Left ventricle myocardium inferior (tissue), 1 donor: ENCODE results near the gene SERPINB6. TPM values are rescaled to one million over a fixed set of nuclear protein-coding genes. Genes with fewer than 3 reads are reported as not detected.
A peak's percentile ranks its signal among the peaks of the same experiment; 100 is the strongest.
"Not testable (repeated sequence)": the region's sequence is repeated elsewhere in the genome, so short reads cannot be mapped to it uniquely, and the experiment has no call there.

Experiments
- DNase-seq: peaks from one replicate; pipeline ENCODE4 v3.0.0-alpha.2; 2020
- H3K27ac ChIP-seq: fragments of 200-600 bp; replicated peaks from 2 replicates; pipeline ENCODE4 v1.8.0; 2021
- H3K27me3 ChIP-seq: fragments of 200-600 bp; 2 replicates; pipeline ENCODE4 v1.8.0; 2021; ENCODE audit warnings: low read depth
- H3K36me3 ChIP-seq: fragments of 200-600 bp; 2 replicates; pipeline ENCODE4 v1.8.0; 2021
- H3K4me1 ChIP-seq: fragments of 200-600 bp; 2 replicates; pipeline ENCODE4 v1.8.0; 2021
- H3K4me3 ChIP-seq: fragments of 200-600 bp; 2 replicates; pipeline ENCODE4 v1.8.0; 2021; ENCODE audit warnings: mild to moderate bottlenecking, moderate library complexity
- H3K9me3 ChIP-seq: fragments of 200-600 bp; replicated peaks from 2 replicates; pipeline ENCODE4 v1.8.0; 2021
- CTCF ChIP-seq: fragments of 200-600 bp; IDR thresholded peaks from 2 replicates; pipeline ENCODE4 v1.8.0; 2021; ENCODE audit warnings: antibody characterized with exemption, mild to moderate bottlenecking, borderline replicate concordance
- intact Hi-C: fragments of 100-400 bp; cut with micrococcal nuclease; formaldehyde crosslinking; loops from one replicate; pipeline ENCODE4 v1.11.0; 2022
- total RNA-seq: library from RNA; stranded (reverse); fragmentation: NEBNext Ultra II Directional; extraction: Animal tissue kit (Norgen Biotek cat#: 25700); gene quantifications from one replicate; pipeline ENCODE4 v1.2.1, GENCODE V29; 2021
- donor health status: DM: no; HTN: yes; CAD: no; lungs with severe emphysema.

Gene SERPINB6
- total RNA-seq, 1 donor from 2014 or later, result 233 TPM

GRCh38 chr6:2977799-2978590 is 6.6 kb upstream of the SERPINB6 start:
- Histone ChIP-seq H3K27ac (no peak overlapping the region), H3K9me3 (no peaks in the 10 kb centered on the region), H3K4me3 (no peak overlapping the region), H3K4me1 (peaks cover 41% of the 10 kb centered on the region), H3K36me3 (no peaks in the 10 kb centered on the region), H3K27me3 (no peaks in the 10 kb centered on the region)
- intact Hi-C loops, result no loop called here
- TF ChIP-seq CTCF, result no peak
- no peak for DNase-seq

GRCh38 chr6:2977290-2977689 is 5.9 kb upstream of the SERPINB6 start:
- no peak overlapping the region for H3K4me3 ChIP-seq
- no peaks in the 10 kb centered on the region for H3K27me3 ChIP-seq
- no peak for TF ChIP-seq CTCF
- intact Hi-C loops, result no loop called here
- H3K4me1 ChIP-seq, result peaks cover 38% of the 10 kb centered on the region
- H3K9me3 ChIP-seq, result no peaks in the 10 kb centered on the region
- no peak for DNase-seq
- no peaks in the 10 kb centered on the region for H3K36me3 ChIP-seq
- H3K27ac ChIP-seq, result no peak overlapping the region

- Histone ChIP-seq H3K27ac (no peak overlapping the region), H3K4me3 (no peak overlapping the region)
- TF ChIP-seq CTCF, result no peak
These were observed 5.3 kb upstream of the SERPINB6 start for GRCh38 chr6:2976571-2977085.

GRCh38 chr6:2976060-2976459 is 4.7 kb upstream of the SERPINB6 start:
- no peaks in the 10 kb centered on the region for H3K36me3 ChIP-seq
- no peaks in the 10 kb centered on the region for H3K27me3 ChIP-seq
- no peak for TF ChIP-seq CTCF
- DNase-seq, result no peak
- intact Hi-C loops, result no loop called here
- H3K4me3 ChIP-seq, result no peak overlapping the region
- H3K9me3 ChIP-seq, result no peaks in the 10 kb centered on the region
- H3K4me1 ChIP-seq, result peaks cover 32% of the 10 kb centered on the region
- H3K27ac ChIP-seq, result no peak overlapping the region

More at GRCh38 chr6:2976571-2977085, 5.3 kb upstream of the SERPINB6 start:
- DNase-seq, result no peak
- no peaks in the 10 kb centered on the region for H3K27me3 ChIP-seq
- peaks cover 37% of the 10 kb centered on the region for H3K4me1 ChIP-seq
- intact Hi-C loops, result no loop called here
- no peaks in the 10 kb centered on the region for H3K36me3 ChIP-seq
- H3K9me3 ChIP-seq, result no peaks in the 10 kb centered on the region

- no peak overlapping the region for H3K4me3 ChIP-seq
- DNase-seq, result no peak
- no peaks in the 10 kb centered on the region for H3K27me3 ChIP-seq
- no peaks in the 10 kb centered on the region for H3K36me3 ChIP-seq
- intact Hi-C loops, result no loop called here
- TF ChIP-seq CTCF, result no peak
- H3K9me3 ChIP-seq, result no peaks in the 10 kb centered on the region
- H3K4me1 ChIP-seq, result peaks cover 35% of the 10 kb centered on the region
- H3K27ac ChIP-seq, result no peak overlapping the region
These were observed 2.3 kb upstream of the SERPINB6 start for GRCh38 chr6:2973676-2974075.

GRCh38 chr6:2973180-2973579 is 1.8 kb upstream of the SERPINB6 start:
- DNase-seq, H3K9me3 ChIP-seq, H3K36me3 ChIP-seq, H3K4me3 ChIP-seq, H3K27me3 ChIP-seq, intact Hi-C loops: not testable (repeated sequence)
- H3K4me1 ChIP-seq, result peaks cover 35% of the 10 kb centered on the region
- H3K27ac ChIP-seq, result peak overlapping the region; percentile 95

- H3K9me3 ChIP-seq, DNase-seq, H3K36me3 ChIP-seq, H3K4me3 ChIP-seq, intact Hi-C loops, H3K27me3 ChIP-seq: not testable (repeated sequence)
- Histone ChIP-seq H3K27ac (peak overlapping the region; percentile 95), H3K4me1 (peaks cover 36% of the 10 kb centered on the region)
These were observed 1.3 kb upstream of the SERPINB6 start for GRCh38 chr6:2972685-2973084.

GRCh38 chr6:2972219-2972487 is 786 bp upstream of the SERPINB6 start:
- H3K36me3 ChIP-seq, DNase-seq, intact Hi-C loops, H3K9me3 ChIP-seq, H3K27me3 ChIP-seq: not testable (repeated sequence)
- Histone ChIP-seq H3K4me3 (peak overlapping the region; percentile 77), H3K27ac (peak overlapping the region; percentile 95), H3K4me1 (peaks cover 41% of the 10 kb centered on the region)
